LNCaP clone FGC (cell line): Measurements from ENCODE around the gene PDE12.

Source experiments
- DNase-seq: peaks from one replicate; pipeline ENCODE4 v3.0.0-alpha.2; 2011; ENCODE audit warnings: low read depth
- H3K4me3 ChIP-seq: 2 replicates; pipeline ENCODE4 v1.5.1; 2011; ENCODE audit warnings: mild to moderate bottlenecking, low read depth, low read length, control low read depth
- TF ChIP-seq, protein P1 (sequence below): IDR thresholded peaks from 2 replicates; pipeline ENCODE4 v1.5.1; 2012; ENCODE audit warnings: mild to moderate bottlenecking; ENCODE audit not compliant: control insufficient read depth, insufficient read depth; ENCODE audit errors: extremely low read depth

PDE12 gene

GRCh38 chr3:57555738-57556458 is at the start of gene PDE12:
Gene PDE12, plus strand, starts transcription at chr3:57556274. Its CDS starts 106 bp downstream, at chr3:57556380.
- DNase-seq, result peak; percentile 89
- TF ChIP-seq, protein P1, sequence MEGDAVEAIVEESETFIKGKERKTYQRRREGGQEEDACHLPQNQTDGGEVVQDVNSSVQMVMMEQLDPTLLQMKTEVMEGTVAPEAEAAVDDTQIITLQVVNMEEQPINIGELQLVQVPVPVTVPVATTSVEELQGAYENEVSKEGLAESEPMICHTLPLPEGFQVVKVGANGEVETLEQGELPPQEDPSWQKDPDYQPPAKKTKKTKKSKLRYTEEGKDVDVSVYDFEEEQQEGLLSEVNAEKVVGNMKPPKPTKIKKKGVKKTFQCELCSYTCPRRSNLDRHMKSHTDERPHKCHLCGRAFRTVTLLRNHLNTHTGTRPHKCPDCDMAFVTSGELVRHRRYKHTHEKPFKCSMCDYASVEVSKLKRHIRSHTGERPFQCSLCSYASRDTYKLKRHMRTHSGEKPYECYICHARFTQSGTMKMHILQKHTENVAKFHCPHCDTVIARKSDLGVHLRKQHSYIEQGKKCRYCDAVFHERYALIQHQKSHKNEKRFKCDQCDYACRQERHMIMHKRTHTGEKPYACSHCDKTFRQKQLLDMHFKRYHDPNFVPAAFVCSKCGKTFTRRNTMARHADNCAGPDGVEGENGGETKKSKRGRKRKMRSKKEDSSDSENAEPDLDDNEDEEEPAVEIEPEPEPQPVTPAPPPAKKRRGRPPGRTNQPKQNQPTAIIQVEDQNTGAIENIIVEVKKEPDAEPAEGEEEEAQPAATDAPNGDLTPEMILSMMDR, result no peak
- H3K4me3 ChIP-seq, result peak within 1 kb of the TSS; percentile 97

DNA sequence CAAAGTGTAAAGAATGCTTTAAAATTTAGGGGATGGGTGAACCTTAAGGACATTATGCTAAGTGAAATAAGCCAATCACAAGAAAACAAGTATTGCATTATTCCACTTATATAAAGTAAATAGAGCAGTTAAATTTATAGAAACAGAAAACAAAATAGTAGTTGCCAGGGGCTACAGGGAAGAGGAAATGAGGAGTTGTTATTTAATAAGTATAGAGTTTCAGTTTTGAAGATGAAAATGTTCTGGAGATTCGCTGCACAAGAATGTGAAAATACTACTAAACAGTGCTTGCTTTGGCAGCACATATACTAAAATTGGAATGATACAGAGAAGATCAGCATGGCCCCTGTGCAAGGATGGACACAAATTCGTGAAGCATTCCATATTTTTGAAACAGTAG is 43.9 kb upstream of the PDE12 start:
- no peak overlapping the region for H3K4me3 ChIP-seq
- DNase-seq, result no peak
- TF ChIP-seq, protein P1, result no peak

DNA sequence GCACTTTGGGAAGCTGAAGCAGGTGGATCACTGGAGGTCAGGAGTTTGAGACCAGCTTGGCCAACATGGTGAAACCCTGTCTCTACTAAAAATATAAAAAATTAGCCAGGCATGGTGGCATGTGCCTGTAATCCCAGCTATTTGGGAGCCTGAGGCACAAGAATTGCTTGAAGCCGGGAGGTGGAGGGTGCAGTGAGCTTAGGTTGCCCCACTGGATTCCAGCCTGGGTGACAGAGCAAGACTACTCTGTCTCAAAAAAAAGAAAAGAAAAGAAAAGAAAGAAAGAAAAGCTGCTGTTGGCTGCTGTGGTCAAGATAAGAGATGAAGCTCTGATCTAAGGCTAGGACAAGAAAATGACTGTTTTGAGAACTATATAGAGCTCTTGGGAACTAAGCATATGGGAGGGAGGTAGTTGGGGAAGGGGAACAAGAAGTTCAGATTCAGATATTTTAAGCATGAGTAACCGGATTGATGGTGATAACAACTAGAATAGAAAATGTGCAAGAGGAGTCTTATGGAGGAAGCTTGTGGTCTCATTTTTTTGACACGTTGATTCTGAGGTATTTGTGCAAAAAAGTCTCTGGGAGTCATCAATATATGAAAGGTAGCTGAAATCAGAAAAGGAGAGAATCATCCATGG is 37.7 kb upstream of the PDE12 start:
- H3K4me3 ChIP-seq, result no peak overlapping the region
- DNase-seq, result no peak
- TF ChIP-seq, protein P1, result no peak

GRCh38 chr3:57530071-57530608 is 25.9 kb upstream of the PDE12 start:
- H3K4me3 ChIP-seq, result no peak overlapping the region
- TF ChIP-seq, protein P1, result no peak
- peak; percentile 87 for DNase-seq

GRCh38 chr3:57538465-57538864 is 17.6 kb upstream of the PDE12 start:
- TF ChIP-seq, protein P1, result 0 out of 2 replicates have a peak, but pooled peaks have one; percentile 21
- peak; percentile 81 for DNase-seq
- no peak overlapping the region for H3K4me3 ChIP-seq

GRCh38 chr3:57544181-57545125 is 11.6 kb upstream of the PDE12 start, which contains the start of gene DNAH12:
Gene DNAH12, minus strand, starts transcription at chr3:57544344. Its CDS starts 1,474 bp downstream, at chr3:57542870.
- peak within 1 kb of the TSS; percentile 28 for H3K4me3 ChIP-seq
- TF ChIP-seq, protein P1, result no peak
- no peak for DNase-seq
